ENCODE data around the gene FXYD3.

The FXYD3 gene

DNA sequence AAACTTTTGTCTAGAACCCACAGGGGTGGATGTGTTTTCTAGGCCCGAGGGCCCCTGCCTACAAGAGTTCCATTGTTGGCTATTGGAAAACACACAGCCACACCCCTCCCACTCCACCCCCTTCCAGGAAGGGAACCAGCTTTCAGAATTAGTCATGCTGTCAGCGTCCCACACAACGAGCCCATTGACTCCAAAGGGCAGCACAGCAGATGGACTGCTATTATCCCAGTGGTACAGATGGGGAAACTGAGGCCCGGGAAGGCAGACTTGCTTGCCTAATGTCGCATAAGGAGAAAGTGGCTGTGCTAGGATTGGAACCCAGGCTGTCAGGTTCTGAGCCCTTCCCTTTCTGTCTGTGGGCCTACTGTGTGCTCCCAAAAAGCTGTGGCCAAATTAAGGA is 8.1 kb upstream of the FXYD3 start:
- no peak for DNase-seq

DNA sequence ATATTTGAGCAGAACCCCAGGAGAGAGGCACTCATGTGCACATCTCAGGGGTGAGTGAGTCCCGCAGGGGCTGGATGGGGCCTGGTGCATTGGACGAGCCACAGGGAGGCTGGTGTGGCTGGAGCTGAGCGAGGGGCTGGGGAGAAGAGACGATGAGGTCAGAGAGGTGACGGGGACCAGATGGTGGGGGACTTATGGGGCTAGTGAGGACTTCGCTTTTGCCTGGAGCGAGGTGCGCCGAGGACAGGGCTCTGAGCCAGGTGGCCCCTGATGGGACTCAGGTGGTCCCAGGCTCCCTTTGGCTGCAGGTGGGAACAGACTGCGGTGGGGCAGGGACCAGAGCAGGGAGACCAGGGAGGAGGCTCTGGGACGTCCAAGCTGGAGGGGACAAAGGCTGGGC is 6.9 kb upstream of the FXYD3 start:
- no peak for DNase-seq

- DNase-seq, result no peak
Observed at GRCh38 chr19:35109395-35110112, 6.1 kb upstream of the FXYD3 start.

DNA sequence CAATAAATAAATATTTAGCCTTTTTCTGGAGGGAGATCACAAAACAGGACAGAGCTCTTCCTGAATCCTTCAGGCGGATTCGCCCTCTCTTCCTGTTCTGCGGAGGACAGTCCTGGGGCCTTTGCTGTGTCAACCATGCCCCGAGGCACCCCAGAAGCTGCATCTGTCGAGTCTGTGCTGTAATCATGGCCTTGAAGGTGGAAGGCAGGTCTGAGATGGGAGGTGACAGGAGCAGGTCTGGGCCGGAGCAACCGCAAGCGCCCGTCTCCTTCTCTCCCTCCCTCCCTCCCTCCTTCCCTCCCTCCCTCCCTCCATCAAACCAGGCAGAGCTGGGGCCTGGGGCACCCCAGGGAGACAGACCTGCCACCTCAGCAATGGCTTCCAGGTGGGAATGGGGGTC is 4.6 kb upstream of the FXYD3 start:
- DNase-seq, result no peak

GRCh38 chr19:35112995-35113688 is 2.5 kb upstream of the FXYD3 start:
- DNase-seq, result no peak

DNA sequence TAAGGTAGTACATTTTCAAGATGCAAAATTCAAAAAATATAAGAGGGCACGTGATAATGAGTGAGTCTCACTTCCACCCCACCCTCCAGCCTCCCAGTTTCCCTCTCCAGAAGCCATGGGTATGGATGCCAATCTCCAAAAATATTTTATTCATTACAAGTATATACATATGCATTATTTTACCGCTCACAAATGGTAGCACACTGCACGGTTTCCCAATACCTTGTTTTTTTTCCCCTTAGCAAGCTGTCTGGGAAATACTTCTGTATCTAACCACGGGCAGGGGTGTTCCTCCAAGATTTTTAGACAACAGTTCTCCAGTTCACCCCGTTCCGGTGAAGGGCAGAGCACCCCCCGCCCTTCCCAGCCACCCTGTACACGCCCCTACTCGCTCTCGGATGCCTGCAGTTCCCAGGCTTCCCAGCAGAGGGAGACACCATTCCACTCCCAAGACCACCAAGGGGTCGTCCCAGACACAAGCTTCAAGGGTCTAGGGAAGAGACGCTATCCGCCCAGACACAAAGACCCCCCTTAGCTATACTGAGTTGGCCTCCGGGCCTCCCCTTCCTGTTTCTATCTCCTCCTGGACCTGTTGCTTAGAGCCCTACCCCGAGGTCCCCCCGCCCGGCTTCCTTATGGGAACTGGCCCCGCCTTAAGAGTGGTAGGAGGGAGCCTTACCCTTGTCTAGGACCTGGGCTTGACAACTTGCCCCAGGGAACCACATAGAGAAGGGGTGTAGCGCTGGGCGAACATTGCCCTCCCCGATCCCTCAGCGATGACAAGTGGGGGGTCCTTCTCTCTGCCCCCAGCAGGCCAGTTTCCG is 1.1 kb upstream of the FXYD3 start:
- peak; percentile 5 for DNase-seq

DNA sequence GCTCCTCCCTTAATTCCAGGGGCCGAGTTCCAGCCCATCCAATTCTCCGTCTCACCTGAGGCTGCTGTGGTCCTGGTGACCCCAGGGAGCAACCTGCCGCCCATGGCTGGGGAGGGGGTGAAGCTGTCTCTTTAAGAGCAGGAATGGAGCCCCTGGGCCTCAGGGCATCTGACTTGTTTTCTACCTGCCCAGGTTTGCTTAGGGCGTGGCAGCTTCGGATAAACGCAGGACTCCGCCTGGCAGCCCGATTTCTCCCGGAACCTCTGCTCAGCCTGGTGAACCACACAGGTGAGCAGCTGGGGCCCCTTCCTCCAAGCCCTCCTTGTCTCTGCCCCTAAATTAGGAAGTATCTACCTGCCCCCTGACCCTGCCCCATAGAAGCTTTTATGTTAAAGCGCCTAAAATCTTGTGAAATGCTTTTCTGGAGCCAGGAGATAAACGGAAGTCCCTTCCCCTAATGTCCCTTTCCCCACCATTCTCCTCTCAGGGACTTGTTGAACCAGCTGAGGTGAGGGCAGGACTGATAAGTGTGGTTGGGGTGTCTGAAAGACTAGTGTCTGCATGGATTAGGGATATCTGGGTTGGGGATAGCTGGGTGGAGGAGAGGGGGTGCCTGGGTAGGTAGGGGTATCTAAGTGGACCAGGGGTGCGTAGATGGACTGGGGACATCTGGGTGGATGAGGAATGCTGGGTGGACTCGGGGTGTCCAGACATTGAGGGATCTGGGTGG is 614 bp downstream of the FXYD3 start:
- no peak for DNase-seq

- no peak for DNase-seq
Observed at GRCh38 chr19:35117116-35117515, 1.5 kb downstream of the FXYD3 start.

DNA sequence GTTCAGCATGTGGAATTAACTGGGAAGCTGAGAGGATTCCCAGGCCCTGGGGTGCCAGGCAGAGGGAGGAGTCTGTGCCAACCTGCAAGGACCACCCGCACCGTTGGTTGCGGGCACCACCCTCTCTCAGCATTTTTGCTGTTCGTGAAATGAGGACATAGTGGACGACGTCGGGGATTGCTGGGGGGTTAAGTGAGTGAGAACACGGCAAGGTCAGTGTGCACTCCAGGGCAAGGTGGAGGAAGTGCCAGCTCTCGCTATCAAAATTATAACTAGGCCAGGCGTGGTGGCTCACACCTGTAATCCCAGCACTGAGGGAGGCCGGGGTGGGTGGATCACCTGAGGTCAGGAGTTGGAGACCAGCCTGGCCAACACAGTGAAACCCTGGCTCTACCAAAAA is 2.2 kb downstream of the FXYD3 start:
- no peak for DNase-seq

- no peak for DNase-seq
Observed at GRCh38 chr19:35118268-35119020, 2.8 kb downstream of the FXYD3 start.

DNA sequence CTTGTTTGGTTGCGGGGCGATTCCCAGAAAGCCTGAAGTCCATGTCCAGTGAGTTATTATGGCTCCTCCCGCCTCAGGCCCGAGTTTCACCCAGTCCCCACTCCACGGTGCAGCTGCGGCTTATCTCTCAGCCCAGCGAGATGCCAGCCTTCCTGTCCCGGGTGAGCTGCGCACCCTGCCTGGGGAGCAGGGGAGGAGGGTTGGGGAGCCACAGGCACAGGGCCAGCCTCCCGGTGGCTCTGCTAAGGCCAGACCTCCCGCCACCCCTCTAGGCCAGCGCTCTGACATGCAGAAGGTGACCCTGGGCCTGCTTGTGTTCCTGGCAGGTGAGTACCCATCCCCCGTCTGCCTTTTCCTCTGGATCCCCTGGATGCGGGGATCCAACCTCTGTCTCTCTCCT is 3.5 kb downstream of the FXYD3 start:
- DNase-seq, result no peak

- no peak for DNase-seq
Observed at GRCh38 chr19:35119578-35120155, 4.0 kb downstream of the FXYD3 start.

DNA sequence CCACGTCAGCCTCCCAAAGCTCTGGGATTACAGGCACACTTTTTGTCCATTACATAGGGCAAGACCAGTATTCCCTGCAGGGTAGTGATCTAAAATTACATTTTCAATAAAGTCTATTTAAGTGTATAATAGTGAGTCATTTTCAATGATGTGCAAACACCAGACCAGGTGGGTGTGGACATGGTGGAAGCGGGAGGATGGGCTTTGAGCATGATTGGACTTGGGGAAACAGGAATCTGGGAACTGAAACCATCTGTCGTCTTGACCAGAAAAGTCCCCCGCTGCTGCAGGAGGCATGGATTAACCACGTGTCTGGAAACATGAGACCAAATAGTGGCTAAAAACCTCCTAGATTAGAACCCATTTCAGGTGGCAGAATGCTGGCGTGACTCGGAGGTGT is 4.9 kb downstream of the FXYD3 start:
- no peak for DNase-seq

DNA sequence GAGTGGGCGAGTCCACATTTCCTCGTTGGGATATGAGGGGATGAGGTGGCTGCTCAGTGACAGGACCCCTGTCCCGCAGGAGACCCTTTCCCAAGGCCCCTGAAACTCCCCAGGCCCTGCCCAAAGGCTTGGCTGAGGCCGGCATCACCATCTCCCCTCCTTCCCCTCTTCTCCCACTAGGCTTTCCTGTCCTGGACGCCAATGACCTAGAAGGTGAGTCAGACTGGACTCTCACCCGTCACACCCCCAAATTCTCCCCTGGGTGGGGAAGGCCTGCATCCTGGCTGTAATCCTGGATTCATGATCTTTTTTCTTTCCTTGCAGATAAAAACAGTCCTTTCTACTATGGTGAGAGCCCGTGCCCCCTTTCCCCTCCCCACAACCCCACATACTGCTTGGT is 5.3 kb downstream of the FXYD3 start:
- DNase-seq, result no peak

GRCh38 chr19:35122687-35123551 is 7.3 kb downstream of the FXYD3 start:
- no peak for DNase-seq

- no peak for DNase-seq
Observed at GRCh38 chr19:35123573-35123972, 8.0 kb downstream of the FXYD3 start.

DNA sequence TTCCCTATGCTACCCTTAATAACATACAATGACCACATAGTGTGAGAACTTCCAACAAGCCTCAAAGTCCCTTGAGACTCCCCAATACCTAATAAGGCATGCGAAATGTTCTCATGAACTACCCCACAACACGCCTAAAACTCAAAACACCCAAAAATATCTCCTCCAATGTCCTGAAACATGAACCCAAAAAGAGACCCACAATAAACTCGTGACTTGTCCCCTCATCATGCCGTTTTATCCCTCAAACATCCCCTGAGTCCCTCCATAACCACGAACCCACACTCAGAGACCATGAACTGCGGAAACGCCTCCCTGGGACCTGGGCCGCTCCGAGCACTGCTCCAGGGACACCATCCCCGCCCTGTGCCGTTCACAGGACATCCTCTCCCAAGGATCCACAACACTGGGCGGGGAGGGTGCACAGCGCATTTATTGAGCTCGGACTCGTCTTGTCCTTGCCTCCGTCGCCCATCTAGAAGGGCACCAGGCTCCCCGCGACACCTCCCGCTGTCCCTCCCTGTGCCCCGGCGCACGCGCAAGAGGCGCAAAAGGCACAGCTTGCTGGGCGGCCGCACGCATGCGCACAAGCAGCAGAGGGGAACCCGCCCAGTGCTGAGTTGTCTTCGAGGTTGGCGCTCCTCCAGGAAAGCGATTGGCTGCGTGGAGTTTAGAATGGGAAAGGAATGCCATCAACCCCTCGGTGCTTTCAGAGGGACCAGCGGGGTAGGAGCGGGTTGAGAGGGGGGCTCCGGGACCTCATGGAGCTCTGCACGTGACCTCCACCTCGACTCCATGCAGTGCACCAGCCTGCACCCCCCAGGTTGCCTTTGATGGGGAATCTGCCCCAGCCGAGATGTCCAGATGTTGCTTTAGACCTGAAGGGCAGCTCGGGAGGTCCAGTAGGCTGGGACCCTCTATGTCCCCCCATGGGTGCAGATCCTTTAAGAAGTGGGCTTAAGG is 8.8 kb downstream of the FXYD3 start:
- DNase-seq, result peak; percentile 82

DNA sequence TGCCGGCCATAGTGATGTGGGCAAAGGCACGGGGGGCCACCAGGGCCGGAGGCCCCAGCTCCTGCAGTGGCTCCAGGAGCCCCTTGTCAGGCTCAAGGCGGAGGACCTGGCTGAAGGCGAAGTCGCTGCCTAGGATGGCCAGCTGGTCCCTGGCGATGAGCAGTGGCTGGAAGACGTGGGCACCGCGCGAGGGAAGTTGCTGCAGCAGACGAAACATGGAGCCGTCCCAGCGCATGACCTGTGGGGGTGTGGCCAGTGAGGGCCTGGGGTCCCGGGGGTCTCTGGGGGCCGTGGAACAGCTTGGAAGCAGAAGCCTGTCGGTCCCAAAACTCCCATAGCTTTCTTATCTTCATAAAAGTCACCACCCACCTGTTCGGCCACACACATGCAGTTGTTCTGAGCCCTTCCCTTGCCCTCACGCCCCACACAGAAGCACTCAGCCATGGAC is 9.7 kb downstream of the FXYD3 start:
- DNase-seq, result no peak

GRCh38 chr19:35125749-35126623 is 10.4 kb downstream of the FXYD3 start:
- DNase-seq, result no peak
